ENCODE results near the gene CDC42SE1.

CDC42SE1 gene

DNA sequence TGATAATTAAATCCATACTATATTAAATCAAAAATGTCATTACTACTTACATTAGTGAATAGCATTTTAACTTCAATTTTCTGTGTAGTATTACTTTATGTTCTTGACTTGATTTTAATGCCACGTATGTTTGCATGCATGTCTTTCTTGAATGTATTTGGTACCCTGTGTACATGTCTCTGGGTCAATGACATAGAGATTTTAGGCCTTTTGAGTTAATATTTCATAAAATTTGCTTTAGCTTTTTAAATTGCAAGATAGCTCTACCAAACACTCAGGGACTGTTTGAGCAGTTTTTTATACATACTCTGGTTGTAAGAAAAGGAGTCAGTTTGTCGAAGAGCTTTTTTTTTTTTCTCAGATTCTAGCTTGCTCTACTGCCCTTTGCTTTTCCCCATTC, 2.3 kb upstream of the CDC42SE1 start:
- TF ChIP-seq POLR2A (IDR thresholded peaks at IDR 0.05; ENCODE audit: low read length) (no peak), GATA1 (IDR thresholded peaks at IDR 0.05; ENCODE audit: low read depth, low read length) (no peak)
- DNase-seq = no peak

DNA sequence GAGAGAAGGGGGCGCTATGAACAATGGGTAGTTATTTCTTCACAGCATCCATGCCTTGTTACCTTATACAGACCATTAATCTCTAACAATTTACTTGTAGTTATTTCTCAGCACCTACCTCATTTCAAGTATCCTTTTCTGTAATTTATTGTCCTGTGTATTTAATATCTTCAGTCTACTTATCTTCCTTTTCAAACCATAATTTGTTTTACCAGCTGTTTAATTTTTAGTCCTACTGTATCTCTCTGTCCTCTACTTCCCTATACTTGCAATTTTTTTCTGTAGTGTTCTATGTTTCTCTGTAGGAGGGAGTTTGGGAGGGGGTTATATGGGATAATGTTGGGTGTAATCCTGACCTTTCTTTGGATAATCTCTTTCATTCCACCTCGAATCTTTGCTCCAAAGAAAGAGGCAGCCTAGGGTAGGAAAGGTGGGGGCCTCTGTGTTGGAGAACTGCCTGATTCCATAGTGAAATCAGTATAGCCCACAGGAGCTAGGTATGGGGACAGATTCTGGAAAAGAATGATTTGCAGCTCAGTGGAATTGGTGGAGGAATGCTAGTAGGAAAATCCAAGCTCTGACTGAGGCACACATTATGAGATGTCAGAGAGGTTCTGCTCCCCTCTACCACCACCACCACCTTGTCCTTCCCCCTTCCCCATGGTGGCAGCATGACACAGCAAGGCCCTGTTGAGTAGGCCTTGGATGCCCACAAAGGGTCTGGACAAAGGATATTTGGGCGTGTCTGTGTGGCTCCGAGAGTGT, 1.4 kb upstream of the CDC42SE1 start:
- no peak for DNase-seq
- TF ChIP-seq GATA1 (IDR thresholded peaks at IDR 0.05; ENCODE audit: low read depth, low read length) (no peak), POLR2A (IDR thresholded peaks at IDR 0.05; ENCODE audit: low read length) (no peak)

DNA sequence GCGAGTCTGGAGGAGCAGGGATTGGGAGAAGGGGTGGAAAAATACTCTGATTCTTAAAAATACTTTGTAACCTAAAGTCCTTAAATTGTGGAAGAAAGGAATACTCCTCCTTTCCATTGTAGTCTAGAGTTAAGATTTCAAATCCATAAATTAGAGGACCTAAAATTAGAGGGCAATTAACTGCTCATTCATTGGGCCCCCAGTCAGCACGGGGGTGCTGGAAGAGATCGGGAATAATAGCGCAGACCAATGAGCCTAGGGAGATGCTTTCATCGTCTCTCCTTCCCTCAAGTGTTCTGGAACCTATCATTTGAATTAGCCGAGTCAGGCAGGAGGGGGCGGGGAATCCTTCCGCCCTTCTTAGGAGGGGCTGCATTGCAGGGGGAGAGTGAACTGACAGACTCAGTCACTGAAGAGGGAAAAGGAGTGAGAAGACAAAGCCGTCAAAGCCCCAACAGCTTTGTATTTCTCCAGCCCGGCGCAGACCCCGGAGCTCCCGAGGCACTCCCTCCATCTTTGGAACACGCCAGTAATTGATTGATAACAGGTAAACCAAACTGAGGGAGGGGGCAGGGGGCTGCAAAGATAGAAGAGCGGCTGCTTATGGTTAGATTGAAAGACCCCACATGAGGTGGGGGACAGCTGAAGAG, 710 bp upstream of the CDC42SE1 start, which contains the start of gene MLLT11:
MLLT11 (plus strand) TSS at position 391 of the 650 bp plus-strand sequence. CDS start 6,828 bp downstream, outside the sequence.
- DNase-seq = peak; percentile 56 to 60
- TF ChIP-seq GATA1 (IDR thresholded peaks at IDR 0.05; ENCODE audit: low read depth, low read length) (no peak), POLR2A (IDR thresholded peaks at IDR 0.05; ENCODE audit: low read length) (no peak)

DNA sequence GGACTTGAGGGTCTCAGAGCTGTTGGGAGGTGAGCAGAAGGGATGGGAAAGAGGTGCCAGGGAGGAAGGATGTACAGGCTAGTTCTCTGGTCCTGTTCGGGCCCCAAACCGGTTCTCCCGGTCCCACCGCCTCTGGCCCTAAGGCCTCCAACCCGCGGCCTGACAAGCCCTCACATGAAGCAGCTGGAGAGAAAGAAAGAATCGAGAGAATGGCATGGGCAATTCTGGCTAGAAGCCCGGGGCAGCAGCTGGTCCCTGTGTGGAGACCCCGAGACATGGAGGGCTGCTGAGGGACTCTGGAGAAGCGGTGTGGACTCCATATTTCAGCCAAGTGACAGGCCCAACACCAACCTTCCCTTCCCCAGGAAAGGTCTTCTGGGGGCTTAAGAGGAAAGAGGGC, 730 bp downstream of the CDC42SE1 start:
- no peak for TF ChIP-seq POLR2A (IDR thresholded peaks at IDR 0.05; ENCODE audit: low read length)
- no peak for TF ChIP-seq GATA1 (IDR thresholded peaks at IDR 0.05; ENCODE audit: low read depth, low read length)
- DNase-seq = peak in 1 of 2 experiments; percentile 48

- peak in 1 of 2 experiments; percentile 27 for DNase-seq
- TF ChIP-seq POLR2A (IDR thresholded peaks at IDR 0.05; ENCODE audit: low read length) (no peak), GATA1 (IDR thresholded peaks at IDR 0.05; ENCODE audit: low read depth, low read length) (no peak)
Observed at GRCh38 chr1:151056149-151056548, 3.3 kb downstream of the CDC42SE1 start.

DNA sequence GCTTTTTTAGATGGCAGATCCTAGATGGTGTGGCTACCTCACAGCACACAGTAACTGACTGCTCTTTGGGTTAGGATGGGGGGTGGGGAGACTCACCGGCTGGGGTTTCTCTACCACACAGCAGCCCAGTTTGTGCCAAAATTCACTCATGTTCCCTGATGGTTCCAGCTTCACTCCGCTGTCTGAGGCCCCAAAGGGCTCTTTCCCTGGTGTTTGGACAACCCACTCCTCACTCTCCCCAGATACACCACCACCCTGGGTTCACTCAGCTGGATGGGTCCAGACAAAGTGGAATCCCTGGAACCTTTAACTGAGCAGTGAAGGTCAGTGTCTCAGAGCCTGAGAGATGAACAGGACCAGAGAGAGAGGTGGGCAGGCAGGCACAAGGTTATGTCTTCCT, 3.8 kb downstream of the CDC42SE1 start:
- TF ChIP-seq GATA1 (IDR thresholded peaks at IDR 0.05; ENCODE audit: low read depth, low read length) = no peak
- TF ChIP-seq POLR2A (IDR thresholded peaks at IDR 0.05; ENCODE audit: low read length) = peak; percentile 1
- DNase-seq = no peak

GRCh38 chr1:151054971-151055547, 4.4 kb downstream of the CDC42SE1 start:
- DNase-seq = peak; percentile 71 to 80
- TF ChIP-seq GATA1 (IDR thresholded peaks at IDR 0.05; ENCODE audit: low read depth, low read length) (no peak), POLR2A (IDR thresholded peaks at IDR 0.05; ENCODE audit: low read length) (peak; percentile 23)

- no peak for DNase-seq
- TF ChIP-seq GATA1 (IDR thresholded peaks at IDR 0.05; ENCODE audit: low read depth, low read length) = no peak
- TF ChIP-seq POLR2A (IDR thresholded peaks at IDR 0.05; ENCODE audit: low read length) = peak; percentile 34
Observed at GRCh38 chr1:151051356-151052009, 7.9 kb downstream of the CDC42SE1 start.

DNA sequence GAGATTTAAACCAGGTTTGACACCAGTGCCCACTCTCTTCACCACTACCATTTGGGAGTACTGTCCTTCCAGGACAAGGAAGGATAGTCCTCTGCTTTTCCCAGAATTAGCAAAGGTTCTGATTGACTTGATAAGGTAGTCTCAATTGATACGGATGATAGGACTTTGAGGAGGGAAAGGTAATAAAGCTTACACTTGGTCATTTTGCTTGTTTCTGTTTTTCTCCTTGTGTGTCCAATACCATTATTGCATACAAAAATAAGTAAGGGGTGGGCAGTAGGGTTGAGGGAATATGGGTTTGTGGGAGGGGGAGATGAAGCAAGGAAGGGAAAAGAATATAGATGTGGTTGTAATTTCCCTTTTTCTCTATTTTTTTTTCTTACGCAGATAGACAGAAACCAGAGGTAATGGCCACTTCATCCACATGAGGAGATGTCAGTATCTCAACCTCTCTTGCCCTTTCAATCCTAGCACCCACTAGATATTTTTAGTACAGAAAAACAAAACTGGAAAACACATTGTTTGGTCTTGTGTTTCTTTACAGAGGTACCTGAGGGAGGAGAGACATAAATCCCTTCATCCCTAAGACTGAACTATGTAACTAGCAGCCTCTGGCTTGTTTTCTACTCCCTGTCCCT, 9.3 kb downstream of the CDC42SE1 start:
- TF ChIP-seq GATA1 (IDR thresholded peaks at IDR 0.05; ENCODE audit: low read depth, low read length) (no peak), POLR2A (IDR thresholded peaks at IDR 0.05; ENCODE audit: low read length) (peak; percentile 33)
- DNase-seq = no peak

DNA sequence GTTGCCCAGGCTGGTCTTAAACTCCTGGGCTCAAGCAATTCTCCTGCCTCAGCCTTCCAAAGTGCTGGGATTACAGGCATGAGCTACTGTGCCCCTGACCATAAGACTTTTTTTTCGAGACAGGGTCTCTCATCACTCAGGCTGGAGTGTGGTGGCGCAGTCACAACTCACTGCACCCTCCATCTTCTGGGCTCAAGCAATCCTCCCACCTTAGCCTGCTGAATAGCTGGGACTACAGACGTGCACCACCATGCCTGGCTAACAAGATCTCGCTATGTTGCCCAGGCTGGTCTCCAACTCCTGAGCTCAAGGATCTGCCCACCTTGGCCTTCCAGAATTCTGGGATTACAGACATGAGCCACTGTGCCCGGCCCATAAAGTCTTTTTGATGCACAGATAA, 10.0 kb downstream of the CDC42SE1 start:
- TF ChIP-seq GATA1 (IDR thresholded peaks at IDR 0.05; ENCODE audit: low read depth, low read length) (no peak), POLR2A (IDR thresholded peaks at IDR 0.05; ENCODE audit: low read length) (peak; percentile 28)

GRCh38 chr1:151048645-151049032, 10.8 kb downstream of the CDC42SE1 start:
- no peak for TF ChIP-seq GATA1 (IDR thresholded peaks at IDR 0.05; ENCODE audit: low read depth, low read length)
- no peak for TF ChIP-seq POLR2A (IDR thresholded peaks at IDR 0.05; ENCODE audit: low read length)
- no peak for DNase-seq

More for the DNA sequence above, 10.0 kb downstream of the CDC42SE1 start:
- DNase-seq = no peak

DNA sequence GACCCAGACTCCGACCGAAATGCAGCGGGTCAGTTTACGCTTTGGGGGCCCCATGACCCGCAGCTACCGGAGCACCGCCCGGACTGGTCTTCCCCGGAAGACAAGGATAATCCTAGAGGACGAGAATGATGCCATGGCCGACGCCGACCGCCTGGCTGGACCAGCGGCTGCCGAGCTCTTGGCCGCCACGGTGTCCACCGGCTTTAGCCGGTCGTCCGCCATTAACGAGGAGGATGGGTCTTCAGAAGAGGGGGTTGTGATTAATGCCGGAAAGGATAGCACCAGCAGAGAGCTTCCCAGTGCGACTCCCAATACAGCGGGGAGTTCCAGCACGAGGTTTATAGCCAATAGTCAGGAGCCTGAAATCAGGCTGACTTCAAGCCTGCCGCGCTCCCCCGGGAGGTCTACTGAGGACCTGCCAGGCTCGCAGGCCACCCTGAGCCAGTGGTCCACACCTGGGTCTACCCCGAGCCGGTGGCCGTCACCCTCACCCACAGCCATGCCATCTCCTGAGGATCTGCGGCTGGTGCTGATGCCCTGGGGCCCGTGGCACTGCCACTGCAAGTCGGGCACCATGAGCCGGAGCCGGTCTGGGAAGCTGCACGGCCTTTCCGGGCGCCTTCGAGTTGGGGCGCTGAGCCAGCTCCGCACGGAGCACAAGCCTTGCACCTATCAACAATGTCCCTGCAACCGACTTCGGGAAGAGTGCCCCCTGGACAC, 11.3 kb downstream of the CDC42SE1 start:
- DNase-seq = peak; percentile 82 to 84
- TF ChIP-seq POLR2A (IDR thresholded peaks at IDR 0.05; ENCODE audit: low read length) (peak; percentile 30), GATA1 (IDR thresholded peaks at IDR 0.05; ENCODE audit: low read depth, low read length) (no peak)

DNA sequence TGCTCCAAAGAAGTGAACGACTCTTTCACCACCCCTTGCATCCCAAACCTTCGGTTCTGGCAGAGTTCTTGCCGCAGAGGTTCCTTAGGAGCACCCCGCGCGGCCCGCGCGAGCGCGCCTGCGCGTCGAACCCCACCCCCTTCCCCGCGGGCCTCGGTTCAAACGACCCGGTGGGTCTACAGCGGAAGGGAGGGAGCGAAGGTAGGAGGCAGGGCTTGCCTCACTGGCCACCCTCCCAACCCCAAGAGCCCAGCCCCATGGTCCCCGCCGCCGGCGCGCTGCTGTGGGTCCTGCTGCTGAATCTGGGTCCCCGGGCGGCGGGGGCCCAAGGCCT, 11.9 kb downstream of the CDC42SE1 start, which contains the start of gene C1orf56:
C1orf56 (plus strand) TSS at position 161 of the 334 bp plus-strand sequence; CDS start at position 258, 97 bp downstream.
- peak; percentile 70 to 72 for DNase-seq
- no peak for TF ChIP-seq GATA1 (IDR thresholded peaks at IDR 0.05; ENCODE audit: low read depth, low read length)
- peak; percentile 41 for TF ChIP-seq POLR2A (IDR thresholded peaks at IDR 0.05; ENCODE audit: low read length)

Data from erythroblast (primary cell).